Measurements from ENCODE around the gene KCNIP1.

The KCNIP1 gene

DNA sequence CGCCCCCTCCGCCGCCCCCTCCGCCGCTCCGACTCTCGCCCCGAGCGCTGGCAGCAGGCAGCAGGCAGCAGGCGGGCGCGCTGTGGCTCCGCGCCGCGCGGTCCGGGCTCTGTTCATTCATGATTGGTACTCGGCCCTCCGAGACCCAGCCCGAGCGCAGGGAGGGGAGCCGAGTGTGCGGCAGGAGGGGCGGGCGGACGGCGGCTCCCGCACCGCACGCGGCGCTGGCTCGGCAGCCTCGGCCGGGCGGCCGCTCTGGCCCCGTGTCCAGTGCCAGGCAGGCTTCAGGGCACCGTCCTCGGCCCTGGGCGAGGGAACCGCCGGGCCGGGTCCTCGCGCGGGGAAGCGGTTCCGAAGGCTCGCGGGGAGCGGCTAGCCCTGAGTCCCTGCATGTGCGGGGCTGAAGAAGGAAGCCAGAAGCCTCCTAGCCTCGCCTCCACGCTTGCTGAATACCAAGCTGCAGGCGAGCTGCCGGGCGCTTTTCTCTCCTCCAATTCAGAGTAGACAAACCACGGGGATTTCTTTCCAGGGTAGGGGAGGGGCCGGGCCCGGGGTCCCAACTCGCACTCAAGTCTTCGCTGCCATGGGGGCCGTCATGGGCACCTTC lies at the start of gene KCNIP1:
TSS of gene KCNIP1 (plus strand) at position 31 of the 607 bp plus-strand sequence.
- DNase-seq (ENCODE audit: low read depth in 2 of 2), result no peak

DNA sequence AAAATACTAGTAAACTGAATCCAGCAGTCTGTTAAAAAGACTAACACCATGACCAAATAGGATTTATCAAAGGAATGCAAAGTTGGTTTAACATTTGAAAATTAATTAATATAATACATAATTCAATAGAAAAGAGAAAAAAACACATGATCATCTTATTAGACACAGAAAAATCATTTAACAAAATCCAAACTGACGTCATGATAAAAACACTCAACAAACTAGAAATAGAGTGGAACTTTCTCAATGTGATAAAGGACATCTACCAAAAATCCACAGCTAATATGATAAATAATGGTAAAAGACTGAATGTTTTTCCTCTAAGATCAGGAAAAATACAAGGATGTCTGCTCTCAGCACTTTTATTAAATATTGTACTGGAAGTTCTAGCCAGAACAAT lies 40.4 kb upstream of the KCNIP1 start:
- no peak for DNase-seq (ENCODE audit: low read depth in 2 of 2)

DNA sequence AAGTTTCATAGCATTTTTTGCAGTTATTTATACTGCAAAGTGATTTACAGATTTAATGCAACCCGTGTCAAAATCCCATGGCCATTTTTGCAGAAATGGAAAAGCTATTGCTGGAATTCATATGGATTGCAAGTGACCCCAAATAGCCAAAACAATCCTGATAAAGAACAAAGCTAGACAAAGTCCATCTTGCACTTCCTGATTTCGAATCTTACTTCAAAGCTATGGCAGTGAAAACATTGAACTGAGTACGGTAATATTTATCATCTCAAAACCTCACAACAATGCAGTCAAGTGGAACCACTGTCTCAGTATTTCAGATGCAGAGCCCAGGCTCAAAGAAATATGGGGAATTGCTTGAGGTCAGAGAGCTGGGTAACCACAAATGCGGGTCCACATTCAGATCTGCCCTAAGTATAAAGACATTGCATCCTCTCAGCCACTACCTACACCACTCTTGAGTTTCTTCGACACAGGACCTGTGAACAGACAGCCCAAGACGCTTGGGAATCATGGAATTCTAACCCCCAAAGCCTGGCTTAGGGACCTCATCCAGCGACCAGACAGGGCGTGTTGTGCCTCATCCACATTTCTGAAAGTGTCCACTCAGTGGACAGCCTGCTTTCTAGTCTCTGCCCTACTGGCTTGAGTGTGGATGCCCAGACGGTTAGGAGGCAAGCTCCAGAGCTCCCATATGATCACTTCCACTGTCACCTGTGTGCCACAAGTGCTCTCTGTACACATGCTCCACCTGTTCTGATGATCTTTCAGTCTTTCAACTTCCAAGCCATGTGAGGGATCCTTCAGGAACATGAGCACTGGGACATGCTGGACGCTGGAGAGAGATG lies 39.3 kb upstream of the KCNIP1 start:
- DNase-seq (ENCODE audit: low read depth in 2 of 2), result no peak

DNA sequence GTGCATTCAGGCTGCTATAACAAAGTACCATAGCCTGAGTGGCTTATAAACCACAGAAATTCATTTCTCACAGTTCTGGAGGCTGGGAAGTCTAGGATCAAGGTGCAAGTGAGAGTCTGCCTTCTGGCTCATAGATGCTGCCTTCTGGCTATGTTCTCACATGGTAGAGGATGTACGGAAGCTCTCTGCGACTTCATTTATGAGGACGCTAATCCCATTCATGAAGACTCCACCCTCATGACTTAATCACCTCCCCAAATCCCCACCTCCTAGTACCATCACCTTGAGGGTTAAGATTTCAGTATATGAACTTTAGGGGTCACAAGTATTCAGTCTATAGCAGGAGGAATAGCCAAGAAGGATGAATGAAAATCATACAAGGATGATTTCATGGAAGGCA lies 37.3 kb upstream of the KCNIP1 start:
- DNase-seq (ENCODE audit: low read depth in 2 of 2), result no peak

DNA sequence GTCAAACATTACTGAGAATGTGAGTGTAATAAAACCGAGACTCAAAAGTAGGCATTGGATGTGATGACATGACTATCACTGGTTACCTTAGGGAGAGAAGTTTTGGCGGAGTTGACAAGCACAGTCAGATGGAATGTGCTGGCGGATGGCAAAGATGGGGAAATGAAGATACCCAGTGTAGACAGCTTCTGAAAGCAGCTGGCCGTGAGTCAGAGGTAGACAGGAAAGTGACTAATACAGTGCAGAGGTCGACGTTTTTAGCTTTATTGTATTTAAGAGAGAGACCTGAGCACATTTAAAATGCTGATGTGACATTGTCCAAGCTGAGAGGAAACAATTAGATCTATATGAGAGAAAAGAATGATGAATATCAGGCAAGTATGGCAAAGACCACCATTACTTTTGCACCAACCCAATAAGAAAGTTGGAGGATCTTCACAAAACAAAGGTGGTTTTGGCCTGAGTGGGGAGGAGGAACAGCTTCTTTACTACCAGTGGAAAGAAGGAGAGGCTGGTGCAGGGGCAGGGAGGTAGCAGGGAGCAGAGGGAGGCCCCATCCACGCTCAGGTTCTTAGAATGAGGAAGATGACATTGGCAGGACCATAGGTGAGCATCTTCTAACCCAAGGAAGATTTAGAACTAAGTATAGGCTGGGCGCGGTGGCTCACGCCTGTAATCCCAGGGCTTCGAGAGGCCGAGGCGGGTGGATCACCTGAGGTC lies 36.7 kb upstream of the KCNIP1 start:
- no peak for DNase-seq (ENCODE audit: low read depth in 2 of 2)

DNA sequence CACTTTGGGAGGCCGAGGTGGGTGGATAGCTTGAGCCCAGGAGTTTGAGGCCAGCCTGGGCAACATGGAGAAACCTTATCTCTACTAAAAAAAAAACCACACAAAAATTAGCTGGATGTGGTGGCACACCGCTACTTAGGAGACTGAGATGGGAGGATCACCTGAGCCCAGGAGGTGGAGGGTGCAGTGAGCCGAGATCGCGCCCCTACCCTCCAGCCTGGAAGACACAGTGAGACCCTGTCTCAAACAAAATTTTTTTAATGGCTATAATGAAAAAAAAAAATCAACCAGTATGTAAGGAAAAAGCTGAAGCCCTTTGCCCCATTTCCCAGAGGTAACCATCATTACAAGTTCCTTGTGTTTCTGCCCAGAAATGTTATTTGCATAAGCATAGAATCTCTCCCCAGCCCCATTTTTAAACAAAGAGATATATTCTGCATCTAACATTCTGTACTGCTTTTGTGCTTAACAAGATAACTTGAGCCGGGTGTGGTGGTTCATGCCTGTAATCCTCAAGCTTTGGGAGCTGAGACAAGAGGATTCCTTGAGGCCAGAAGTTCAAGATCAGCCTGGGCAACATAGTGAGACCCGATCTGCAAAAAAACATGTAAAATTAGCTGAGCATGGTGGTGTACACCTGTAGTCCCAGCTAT lies 35.1 kb upstream of the KCNIP1 start:
- DNase-seq (ENCODE audit: low read depth in 2 of 2), result no peak

DNA sequence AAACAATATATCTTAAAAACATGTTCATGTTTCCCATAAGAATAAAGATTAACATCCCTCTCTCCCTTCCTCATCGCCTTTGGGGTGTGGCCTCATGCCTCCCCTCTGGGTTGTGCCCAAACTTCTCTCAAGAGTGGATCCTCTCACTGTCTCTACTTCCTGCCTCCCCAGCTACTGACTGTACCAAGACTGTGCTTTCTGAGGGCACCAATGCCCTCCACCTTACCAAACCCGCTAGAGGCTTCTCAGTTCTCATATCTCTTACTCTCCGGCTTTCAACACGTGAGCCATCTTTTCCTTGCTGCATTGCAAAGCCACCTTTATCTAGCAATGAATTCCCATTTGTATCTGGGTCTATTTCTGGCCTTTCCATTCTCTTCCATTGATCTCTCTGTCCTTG lies 34.4 kb upstream of the KCNIP1 start:
- no peak for DNase-seq (ENCODE audit: low read depth in 2 of 2)

DNA sequence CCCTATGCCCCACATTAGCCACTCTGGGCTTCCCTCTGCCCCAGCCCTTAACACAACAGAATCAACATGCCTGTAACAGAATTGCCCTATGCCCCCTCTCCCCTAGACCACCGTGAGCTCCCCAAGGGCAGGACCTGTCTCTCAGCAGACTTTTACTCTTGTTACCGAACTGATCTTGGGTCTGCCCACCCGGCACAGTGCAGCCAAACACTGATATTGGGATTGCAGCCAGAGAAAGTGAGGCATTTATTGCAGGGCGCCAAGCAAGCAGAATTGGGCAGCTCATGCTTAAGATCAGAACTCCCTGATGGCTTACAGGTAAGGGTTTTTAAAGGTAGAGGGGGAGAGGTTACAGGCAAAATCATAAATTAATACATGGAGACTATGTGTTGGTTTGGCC lies 33.5 kb upstream of the KCNIP1 start:
- no peak for DNase-seq (ENCODE audit: low read depth in 2 of 2)

DNA sequence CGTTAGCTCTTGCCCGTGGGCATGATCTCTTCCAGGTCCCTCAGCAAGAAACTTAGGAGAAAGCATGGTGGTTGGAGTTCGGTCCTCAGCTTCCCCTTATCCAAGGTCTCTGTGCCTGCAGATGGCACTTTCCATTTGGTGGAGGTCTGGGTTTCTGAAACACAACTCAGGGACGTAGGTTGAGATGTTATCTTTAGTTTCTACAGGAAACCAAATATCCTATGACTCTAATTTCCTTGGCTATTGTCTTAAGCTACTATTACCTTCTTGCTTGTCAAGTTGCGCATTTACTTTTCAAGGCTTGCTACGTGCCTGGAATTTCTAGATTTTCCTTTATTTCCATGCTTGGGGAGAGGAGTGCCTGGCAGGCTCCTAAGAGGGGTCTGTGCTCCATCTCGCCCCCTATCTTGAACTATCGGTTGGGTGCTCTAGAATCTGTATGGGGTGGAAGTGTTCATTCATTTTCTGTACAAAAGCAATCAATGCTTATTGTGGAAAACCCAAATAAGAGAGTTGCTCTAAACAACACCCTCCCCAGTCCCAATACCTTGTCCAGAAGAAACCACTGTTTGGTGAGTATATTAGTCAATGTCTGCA lies 32.9 kb upstream of the KCNIP1 start:
- DNase-seq (ENCODE audit: low read depth in 2 of 2), result no peak

DNA sequence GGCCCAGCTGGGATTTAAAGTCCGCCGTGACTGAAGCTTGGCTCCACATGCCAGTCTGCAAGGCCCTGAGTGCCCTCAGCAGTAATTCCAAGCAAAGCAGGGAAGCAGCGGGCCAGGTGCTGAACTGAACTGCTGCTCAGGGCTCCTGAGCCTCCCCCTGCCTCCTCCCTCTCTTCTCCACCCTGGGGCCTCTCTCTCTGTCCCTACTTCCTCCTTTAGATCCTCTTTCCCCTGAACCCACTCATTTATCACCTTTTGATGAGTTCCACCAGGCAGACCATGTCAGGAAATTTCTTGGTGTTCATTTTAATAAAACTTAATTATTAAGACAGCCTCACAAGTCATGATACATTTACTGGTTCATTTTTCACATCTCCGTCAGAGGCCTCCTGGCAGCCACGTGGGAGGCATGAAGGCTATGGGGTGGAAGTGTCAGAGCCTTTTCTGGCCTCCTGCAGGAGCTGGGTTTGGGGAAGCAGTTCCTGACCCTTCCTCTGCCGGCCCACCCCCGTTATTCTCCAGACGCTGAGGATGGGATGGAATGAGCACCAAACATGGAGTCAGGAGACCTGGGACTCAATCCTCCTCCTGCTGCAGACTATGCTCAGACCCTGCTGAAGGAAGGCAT lies 32.2 kb upstream of the KCNIP1 start:
- DNase-seq (ENCODE audit: low read depth in 2 of 2), result no peak

DNA sequence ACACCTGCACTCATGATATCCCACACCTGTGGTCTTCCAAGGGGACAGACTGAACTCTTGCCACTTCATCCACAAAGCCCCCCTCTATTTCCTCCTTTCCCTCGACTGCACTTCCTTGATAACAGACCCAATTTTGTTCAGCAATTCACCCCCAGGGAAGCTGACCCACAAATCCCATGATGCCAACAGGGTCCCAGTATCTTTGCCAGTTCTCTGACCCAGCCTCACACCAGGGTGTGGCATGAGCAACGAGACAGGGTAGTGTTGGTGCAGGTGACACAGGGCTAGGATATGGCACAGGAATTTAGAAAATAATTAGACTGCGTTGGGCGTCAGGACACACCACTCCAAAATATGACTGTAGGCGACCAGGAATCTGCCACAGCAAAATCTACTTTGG lies 30.2 kb upstream of the KCNIP1 start:
- DNase-seq (ENCODE audit: low read depth in 2 of 2), result no peak

DNA sequence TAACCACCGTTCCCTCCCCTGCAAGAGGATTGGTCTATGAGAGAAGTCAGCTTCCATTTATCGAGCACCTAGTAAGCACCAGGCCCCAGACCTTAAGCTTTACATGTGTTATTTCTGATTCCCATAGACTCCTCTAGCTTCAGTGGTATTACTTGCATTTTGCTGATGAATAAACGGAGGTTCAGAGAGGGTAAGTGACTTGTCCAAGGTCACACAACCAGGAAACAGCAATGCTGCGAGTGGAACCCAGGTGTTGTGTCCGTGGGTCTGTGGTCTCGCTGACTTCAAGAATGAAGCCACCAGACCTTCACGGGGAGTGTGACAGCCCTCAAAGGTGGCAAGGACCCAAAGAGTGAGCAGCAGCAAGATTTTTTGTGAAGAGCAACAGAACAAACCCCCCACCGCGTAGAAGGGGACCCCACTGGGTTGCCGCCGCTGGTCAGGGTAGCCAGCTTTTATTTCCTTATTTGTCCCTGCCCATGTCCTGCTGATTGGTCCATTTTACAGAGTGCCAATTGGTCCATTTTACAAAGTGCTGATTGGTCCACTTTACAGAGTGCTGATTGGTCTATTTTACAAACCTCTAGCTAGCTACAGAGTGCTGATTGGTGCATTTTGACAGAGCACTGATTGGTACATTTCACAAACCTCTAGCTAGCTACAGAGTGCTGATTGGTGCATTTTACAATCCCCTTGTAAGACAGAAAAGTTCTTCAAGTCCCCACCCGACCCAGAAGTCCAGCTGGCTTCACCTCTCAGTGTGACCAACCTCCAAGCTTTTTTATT lies 29.1 kb upstream of the KCNIP1 start:
- no peak for DNase-seq (ENCODE audit: low read depth in 2 of 2)

DNA sequence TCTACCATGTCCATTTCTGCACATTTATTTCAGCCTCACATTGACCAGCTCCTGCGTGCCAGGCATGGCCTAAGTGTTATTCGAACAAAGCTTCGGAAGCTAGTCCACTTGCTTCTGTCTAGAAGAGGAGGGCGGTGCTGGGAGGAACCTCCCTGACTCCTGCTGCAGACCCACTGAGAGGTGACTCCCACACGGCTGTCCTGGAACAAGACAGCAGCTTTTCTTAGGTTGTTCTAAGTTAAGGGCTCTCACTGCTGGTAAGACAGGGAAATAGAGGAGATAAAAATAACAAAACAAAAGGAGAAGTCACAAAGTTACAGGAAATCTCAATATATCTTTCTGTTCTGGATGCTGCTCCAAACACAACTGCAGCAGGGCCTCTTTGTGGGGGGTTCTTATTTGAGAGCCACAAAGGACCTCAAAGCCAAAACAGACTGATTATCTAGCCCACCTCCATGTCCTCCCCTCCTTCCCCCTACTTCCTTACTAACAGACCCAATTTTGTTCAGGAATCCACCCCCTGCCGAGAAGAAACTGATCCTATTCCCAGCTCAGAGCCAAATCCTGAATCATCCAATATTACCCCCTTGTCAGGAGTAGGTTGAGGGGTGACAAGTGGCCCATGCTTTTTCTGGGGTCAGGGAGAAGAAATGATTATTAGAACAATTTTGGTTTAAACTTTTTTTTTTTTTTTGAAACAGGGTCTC lies 28.4 kb upstream of the KCNIP1 start:
- DNase-seq (ENCODE audit: low read depth in 2 of 2), result no peak

DNA sequence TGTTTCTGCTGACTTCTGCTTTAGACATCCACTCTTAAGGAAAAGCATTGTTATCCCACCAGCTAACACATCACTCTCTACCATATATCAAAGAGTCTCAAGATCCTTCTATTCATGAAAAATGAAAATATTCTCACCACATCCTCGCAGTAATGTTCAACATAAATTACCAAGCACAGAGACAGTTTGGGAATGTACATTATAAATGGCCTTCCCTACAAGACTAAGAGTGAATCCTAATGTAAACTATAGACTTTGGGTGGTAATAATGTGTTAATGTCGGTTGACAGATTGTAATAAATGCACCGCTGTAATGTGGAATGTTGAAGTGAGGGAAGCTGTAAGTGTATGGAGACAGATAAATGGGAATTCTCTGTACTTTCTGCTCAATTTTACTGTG lies 27.1 kb upstream of the KCNIP1 start:
- no peak for DNase-seq (ENCODE audit: low read depth in 2 of 2)

DNA sequence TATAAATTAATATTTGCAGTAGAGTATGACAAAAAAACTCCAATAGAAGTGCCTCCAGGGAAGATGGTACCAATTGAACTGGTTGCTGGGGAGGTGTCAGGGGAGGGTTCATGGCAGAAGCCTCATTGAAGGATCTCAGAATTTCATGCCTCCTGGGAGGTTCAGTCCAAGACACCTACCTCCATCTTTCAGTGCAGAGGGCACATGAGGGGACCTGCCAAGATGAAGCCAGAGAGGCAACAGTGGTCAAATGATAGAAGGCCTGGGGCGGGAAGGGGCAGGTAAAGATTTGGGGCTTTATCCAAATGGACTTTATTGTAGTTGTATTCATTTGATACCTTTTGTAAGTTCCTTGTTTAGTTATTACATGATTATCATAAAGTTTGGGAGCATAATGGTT lies 25.9 kb upstream of the KCNIP1 start:
- no peak for DNase-seq (ENCODE audit: low read depth in 2 of 2)

DNA sequence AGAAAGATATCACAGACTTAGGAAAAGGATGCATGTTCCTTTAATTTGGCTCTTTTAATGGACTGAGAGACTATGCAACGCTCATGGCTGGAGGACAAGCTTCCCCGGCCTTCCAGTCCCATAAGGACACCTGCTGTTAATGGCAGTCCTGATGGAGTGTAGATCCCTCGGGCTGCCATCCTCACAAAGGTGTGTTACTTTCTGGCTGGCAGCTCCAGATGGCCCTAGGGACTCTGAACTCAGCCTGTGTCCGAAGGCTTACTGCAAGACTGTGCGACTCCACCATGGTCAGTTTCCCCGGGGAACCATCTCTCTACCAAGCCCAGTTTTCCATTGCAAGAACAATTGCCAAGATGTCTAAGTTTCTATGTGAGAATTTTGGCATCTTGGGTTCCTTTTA lies 25.5 kb upstream of the KCNIP1 start:
- DNase-seq (ENCODE audit: low read depth in 2 of 2), result no peak

DNA sequence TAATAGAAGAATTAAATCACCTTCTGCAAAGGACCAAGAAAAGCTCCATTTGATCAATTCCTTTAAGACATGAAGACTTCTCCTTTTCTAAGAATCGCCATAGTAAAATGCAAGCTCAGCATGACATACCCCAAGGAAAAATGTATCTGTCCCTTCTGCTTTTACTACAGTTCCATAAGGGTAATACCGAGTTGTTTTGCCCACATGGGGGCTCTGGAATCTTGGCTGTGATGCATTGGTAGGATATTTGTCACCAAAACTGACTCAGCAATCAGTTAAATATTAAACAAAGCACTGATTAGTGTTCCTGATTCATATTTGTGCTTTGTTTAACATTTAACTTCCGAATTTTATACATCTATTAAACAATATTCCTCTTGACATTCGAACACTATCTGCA lies 24.3 kb upstream of the KCNIP1 start:
- DNase-seq (ENCODE audit: low read depth in 2 of 2), result no peak

DNA sequence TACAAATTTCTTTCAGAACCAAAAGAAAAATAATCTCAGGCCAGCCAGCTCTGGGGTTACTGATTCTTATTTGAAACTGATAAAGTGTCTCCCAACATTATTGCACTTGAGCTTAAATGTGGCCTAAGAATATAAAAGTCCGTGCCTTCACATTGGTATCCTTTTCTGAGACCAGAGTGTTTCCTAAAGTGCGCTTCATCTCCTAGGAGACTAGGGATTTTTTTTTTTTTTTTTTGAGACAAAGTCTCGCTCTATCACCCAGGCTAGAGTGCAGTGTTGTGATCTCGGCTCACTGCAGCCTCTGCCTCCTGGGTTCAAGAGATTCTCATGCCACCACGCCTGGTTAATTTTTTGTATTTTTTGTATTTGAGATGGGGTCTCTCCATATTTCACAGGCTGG lies 23.6 kb upstream of the KCNIP1 start:
- no peak for DNase-seq (ENCODE audit: low read depth in 2 of 2)

DNA sequence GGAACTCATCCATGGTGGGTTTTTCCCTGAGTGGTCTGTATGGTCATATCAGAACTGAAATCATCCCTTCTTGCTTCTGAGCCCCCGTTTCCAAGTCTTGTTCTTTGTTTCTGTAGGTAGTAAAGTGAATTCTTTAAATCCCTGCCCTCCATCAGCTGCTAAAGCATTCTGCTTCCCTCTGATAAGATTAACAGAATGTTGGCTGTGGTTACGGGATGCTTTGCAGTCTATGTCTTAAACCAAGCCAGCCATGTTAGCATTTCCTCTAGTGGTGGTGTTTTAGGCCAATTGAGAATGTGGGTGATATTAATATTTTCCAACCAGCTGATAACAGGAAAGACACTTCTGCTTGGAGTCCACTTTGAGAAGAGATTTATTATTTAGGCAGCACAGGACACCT lies 22.0 kb upstream of the KCNIP1 start:
- no peak for DNase-seq (ENCODE audit: low read depth in 2 of 2)

DNA sequence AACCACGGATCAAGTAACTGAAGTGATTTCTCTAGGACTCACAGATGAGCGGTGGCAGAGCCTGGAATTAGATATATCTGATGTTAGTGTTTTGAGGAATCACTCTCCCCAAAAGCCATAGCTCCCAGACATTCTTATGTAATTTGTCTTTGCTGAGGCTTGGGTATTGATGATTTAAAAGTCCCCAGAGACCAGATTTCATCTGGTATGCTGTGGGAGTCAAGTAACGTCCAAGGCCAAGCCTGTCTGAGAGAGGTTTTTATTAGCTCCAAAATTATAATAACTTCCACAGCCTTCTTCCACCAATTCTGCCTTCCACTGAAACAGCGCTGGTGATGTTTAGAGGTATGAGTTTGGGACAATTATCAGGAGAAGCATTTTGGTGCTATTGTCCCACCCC lies 21.3 kb upstream of the KCNIP1 start:
- DNase-seq (ENCODE audit: low read depth in 2 of 2), result no peak

Data from stimulated activated CD8-positive, alpha-beta memory T cell treated with anti-CD3 and anti-CD28 coated beads, Interleukin-2, amount 100 ng/mL, for 1 hour (primary cell).